Measurements from ENCODE around the gene TGFBR3. TPM values are rescaled to one million over a fixed set of nuclear protein-coding genes. Genes with fewer than 3 reads are reported as not detected.

Gene TGFBR3
- total and polyA plus RNA-seq, 9 of the 15 experiments (the other 6 are each of a cell fraction or from before 2014, with no cell fraction given), result 3.6 to 32.4 (median 15.6) TPM

- 3% methylated on average over 3 of the region's 3 CpGs for WGBS (ENCODE audit: insufficient coverage, low coverage, missing lambda C conversion rate)
- peak overlapping the region; percentile 26 for H3K4me2 ChIP-seq (ENCODE audit: insufficient read depth, low read length)
- no peaks in the 10 kb centered on the region for H4K20me1 ChIP-seq (replicated peaks; ENCODE audit: control insufficient read depth, insufficient read depth, low read length)
- intact Hi-C loops (cut with micrococcal nuclease) (loop anchor here (1.0 to 10.0 kb wide), 4 partner anchors 16 to 168 kb away; partner anchors contain the start of gene TGFBR3), in situ Hi-C loops (cut with MboI) (no loop called here)
- BruUV-seq (replicated peaks), result no TSS peak
- peak; percentile 42 for FAIRE-seq
- H2AFZ ChIP-seq (ENCODE audit: low read depth, low read length), result peak overlapping the region; percentile 33; the same call in 1 of the 2 replicates
- H3K4me1 ChIP-seq (replicated peaks in 1 of 2; ENCODE audit: control insufficient read depth in 2 of 2, insufficient read depth in 2 of 2, low read length in 2 of 2), result peaks cover 4 to 54% of the 10 kb centered on the region in 2 experiments; a peak in 4 of 5 replicates
- no peaks in the 10 kb centered on the region for H3K9me1 ChIP-seq (ENCODE audit: control insufficient read depth, insufficient read depth, low read length)
- peak; percentile 47 to 73 (median 54) for DNase-seq (ENCODE audit: extremely low read depth in 1 of 4, low spot score in 3 of 4)
- peak; percentile 55 for ATAC-seq
- H3K4me3 ChIP-seq, result no peak overlapping the region
- H3K36me3 ChIP-seq (ENCODE audit: control insufficient read depth, insufficient read depth, low read length), result peaks cover 59% of the 10 kb centered on the region
- POLR2A ChIA-PET, result interaction anchor here (0.6 kb wide), 1 partner anchor 15 kb away, joined by 3 read pairs; no protein-coding TSS in a partner anchor
- no peaks in the 10 kb centered on the region; a peak in 1 of 5 replicates for H3K27me3 ChIP-seq (ENCODE audit: control insufficient read depth in 2 of 2, insufficient read depth in 2 of 2, low read length in 2 of 2)
- no peaks in the 10 kb centered on the region for H3K9me3 ChIP-seq (replicated peaks; ENCODE audit: control insufficient read depth, insufficient read depth, low read depth, low read length)
- H3K9ac ChIP-seq (ENCODE audit: insufficient read depth in 1 of 2, low read depth in 2 of 2, low read length in 2 of 2), result peak overlapping the region in 1 of 2 experiments; percentile 38; a peak in 2 of 4 replicates
- H3K27ac ChIP-seq (ENCODE audit: extremely low read depth, low read depth, low read length), result peak overlapping the region; percentile 39
- H3K79me2 ChIP-seq (ENCODE audit: control insufficient read depth, insufficient read depth, low read length), result no peaks in the 10 kb centered on the region
- CTCF ChIA-PET (ENCODE audit: low intra/inter-chr PET ratio), result no interaction called here
- no peak for TF ChIP-seq IFI16 (CRISPR knock-in tag; IDR thresholded peaks at IDR 0.05)
- peak in 1 of 2 experiments; percentile 78; a peak in 2 of 4 replicates for TF ChIP-seq RCOR1 (IDR thresholded peaks at IDR 0.05; ENCODE audit: borderline replicate concordance in 1 of 2, low read depth in 2 of 2, low read length in 2 of 2)
- no peak for TF ChIP-seq TAF15 (IDR thresholded peaks at IDR 0.05; ENCODE audit: low read depth, low read length)
- no peak for TF ChIP-seq ZNF449 (CRISPR knock-in tag; IDR thresholded peaks at IDR 0.05)
- TF ChIP-seq ZNF41 (CRISPR knock-in tag; conservative IDR thresholded peaks at IDR 0.05), result no peak
- TF ChIP-seq RFX1 (IDR thresholded peaks at IDR 0.05), result no peak
- no peak for TF ChIP-seq HNRNPUL1 (IDR thresholded peaks at IDR 0.05; ENCODE audit: low read length)
- TF ChIP-seq ETV5 (CRISPR knock-in tag; IDR thresholded peaks at IDR 0.05; ENCODE audit: low read depth), result no peak
- TF ChIP-seq TEAD2 (tag; IDR thresholded peaks at IDR 0.05), result no peak
- no peak for TF ChIP-seq BHLHE40 (IDR thresholded peaks at IDR 0.05; ENCODE audit: low read length)
- no peak for TF ChIP-seq HDAC6 (IDR thresholded peaks at IDR 0.05; ENCODE audit: low read depth, low read length)
- no peak for TF ChIP-seq ZNF431 (CRISPR knock-in tag; IDR thresholded peaks at IDR 0.05)
- TF ChIP-seq ZNF592 (IDR thresholded peaks at IDR 0.05), result peak; percentile 59; the same call in 1 of the 2 replicates
Measured at GRCh38 chr1:91716339-91716738, 169.6 kb downstream of the TGFBR3 start.
